HG02938 (cell line): ENCODE results near the gene MXRA8.
A peak's percentile ranks its signal among the peaks of the same experiment; 100 is the strongest.
"Not testable (repeated sequence)": the region's sequence is repeated elsewhere in the genome, so short reads cannot be mapped to it uniquely, and the experiment has no call there.

Experiments
- ATAC-seq: cut with Tn5 transposase; IDR thresholded peaks from one replicate; pipeline ENCODE4 v1.9.1; 2021; ENCODE audit warnings: mild to moderate bottlenecking, moderate library complexity; ENCODE audit not compliant: unreplicated experiment

Gene MXRA8

GRCh38 chr1:1358433-1359271, at the start of gene MXRA8:
TSS of gene MXRA8 (minus strand) at chr1:1358555. CDS start at chr1:1358504, 51 bp downstream.
- ATAC-seq: no peak

GRCh38 chr1:1407636-1408318, 49.4 kb upstream of the MXRA8 start:
- ATAC-seq: peak; percentile 31

GRCh38 chr1:1406821-1407635, 48.7 kb upstream of the MXRA8 start, which contains the start of gene MRPL20:
TSS of gene MRPL20 (minus strand) at chr1:1407293. CDS start at chr1:1407217, 76 bp downstream.
- peak; percentile 82 for ATAC-seq

GRCh38 chr1:1406101-1406820, 47.9 kb upstream of the MXRA8 start:
- ATAC-seq: no peak

GRCh38 chr1:1403653-1404052, 45.3 kb upstream of the MXRA8 start:
- ATAC-seq: no peak

GRCh38 chr1:1402901-1403392, 44.6 kb upstream of the MXRA8 start:
- ATAC-seq: not testable (repeated sequence)

- no peak for ATAC-seq
These were observed 43.9 kb upstream of the MXRA8 start for GRCh38 chr1:1402072-1402900.

- no peak for ATAC-seq
These were observed 43.2 kb upstream of the MXRA8 start for GRCh38 chr1:1401457-1402010.

GRCh38 chr1:1400576-1401456, 42.5 kb upstream of the MXRA8 start:
- no peak for ATAC-seq

GRCh38 chr1:1399872-1400575, 41.7 kb upstream of the MXRA8 start:
- ATAC-seq: no peak

GRCh38 chr1:1399187-1399871, 41.0 kb upstream of the MXRA8 start, which contains the start of gene CCNL2:
TSS of gene CCNL2 (minus strand) at chr1:1399335. CDS start at chr1:1399306, 29 bp downstream.
- ATAC-seq: peak; percentile 82

- ATAC-seq: peak; percentile 3
These were observed 40.4 kb upstream of the MXRA8 start for GRCh38 chr1:1398677-1399186.

- ATAC-seq: no peak
These were observed 39.6 kb upstream of the MXRA8 start for GRCh38 chr1:1397839-1398523.

GRCh38 chr1:1395166-1395565, 36.8 kb upstream of the MXRA8 start:
- ATAC-seq: no peak

- ATAC-seq: no peak
These were observed 35.8 kb upstream of the MXRA8 start for GRCh38 chr1:1394116-1394515.

- no peak for ATAC-seq
These were observed 35.1 kb upstream of the MXRA8 start for GRCh38 chr1:1393428-1393827.
